ENCODE results near the gene CCDC178. TPM values are rescaled to one million over a fixed set of nuclear protein-coding genes. Genes with fewer than 3 reads are reported as not detected.

The CCDC178 gene
- total and polyA plus RNA-seq, 2 donors (not counting 1 experiment from before 2014, with no cell fraction given): 0.17 TPM; not detected in 1

DNA sequence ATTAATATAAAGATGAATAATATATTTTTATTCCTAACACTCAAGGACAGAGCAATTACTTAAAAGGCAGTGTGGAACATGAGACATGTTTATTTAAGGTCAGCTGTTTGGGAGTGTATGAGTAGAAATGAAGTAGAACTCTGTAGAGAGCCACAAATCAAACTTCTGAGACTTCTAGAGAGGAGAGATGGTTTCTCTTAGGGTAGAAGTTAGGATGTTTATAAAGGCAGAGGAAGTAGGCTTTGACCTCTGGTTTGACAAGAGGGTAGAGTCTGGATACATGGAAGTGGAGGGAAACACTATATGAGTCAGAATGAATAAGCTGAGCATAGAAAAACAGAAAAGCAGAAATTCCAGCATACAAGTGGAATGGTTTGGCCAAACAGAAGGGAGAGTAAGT, 405.6 kb downstream of the CCDC178 start:
- peak; percentile 75 to 92 for DNase-seq (ENCODE audit: low read depth in 2 of 2)
- TF ChIP-seq EZH2 (IDR thresholded peaks at IDR 0.05; ENCODE audit: low read length, missing control alignments): no peak
- TF ChIP-seq, protein P1, sequence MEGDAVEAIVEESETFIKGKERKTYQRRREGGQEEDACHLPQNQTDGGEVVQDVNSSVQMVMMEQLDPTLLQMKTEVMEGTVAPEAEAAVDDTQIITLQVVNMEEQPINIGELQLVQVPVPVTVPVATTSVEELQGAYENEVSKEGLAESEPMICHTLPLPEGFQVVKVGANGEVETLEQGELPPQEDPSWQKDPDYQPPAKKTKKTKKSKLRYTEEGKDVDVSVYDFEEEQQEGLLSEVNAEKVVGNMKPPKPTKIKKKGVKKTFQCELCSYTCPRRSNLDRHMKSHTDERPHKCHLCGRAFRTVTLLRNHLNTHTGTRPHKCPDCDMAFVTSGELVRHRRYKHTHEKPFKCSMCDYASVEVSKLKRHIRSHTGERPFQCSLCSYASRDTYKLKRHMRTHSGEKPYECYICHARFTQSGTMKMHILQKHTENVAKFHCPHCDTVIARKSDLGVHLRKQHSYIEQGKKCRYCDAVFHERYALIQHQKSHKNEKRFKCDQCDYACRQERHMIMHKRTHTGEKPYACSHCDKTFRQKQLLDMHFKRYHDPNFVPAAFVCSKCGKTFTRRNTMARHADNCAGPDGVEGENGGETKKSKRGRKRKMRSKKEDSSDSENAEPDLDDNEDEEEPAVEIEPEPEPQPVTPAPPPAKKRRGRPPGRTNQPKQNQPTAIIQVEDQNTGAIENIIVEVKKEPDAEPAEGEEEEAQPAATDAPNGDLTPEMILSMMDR (conservative IDR thresholded peaks at IDR 0.05 in 1 of 2, IDR thresholded peaks at IDR 0.05 in 1 of 2; ENCODE audit: low read depth in 1 of 2, low read length in 2 of 2): no peak
- no peak overlapping the region for H3K4me2 ChIP-seq (ENCODE audit: extremely low read depth, insufficient read depth, low read length)

DNA sequence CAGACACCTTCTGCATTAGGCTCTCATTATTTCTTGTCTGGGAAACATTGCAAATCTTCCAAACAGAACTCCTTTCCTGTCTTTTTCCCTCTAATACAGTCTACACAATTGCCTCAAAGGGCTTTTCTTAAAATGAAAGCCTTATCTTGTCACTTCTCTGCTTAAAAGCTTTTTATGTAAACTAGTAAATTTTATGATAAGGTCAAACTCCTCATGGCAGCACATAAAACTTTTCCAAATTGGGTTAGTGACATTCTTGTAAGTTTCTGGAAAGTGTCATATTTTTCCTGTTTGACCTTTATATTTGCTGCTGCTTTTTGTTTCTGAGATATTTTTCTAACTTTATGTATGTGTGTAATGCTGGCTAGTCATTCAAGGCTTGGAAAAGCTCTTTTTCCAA, 406.3 kb downstream of the CCDC178 start:
- H3K27ac ChIP-seq (ENCODE audit: insufficient read depth, low read length): no peak overlapping the region
- no peak overlapping the region for H2AFZ ChIP-seq (ENCODE audit: low read length)
- H3K4me3 ChIP-seq (replicated peaks in 1 of 4; ENCODE audit: control extremely low read depth in 1 of 4, insufficient read depth in 1 of 4, low read depth in 3 of 4, low read length in 4 of 4): no peak overlapping the region
- no peaks in the 10 kb centered on the region for H3K4me1 ChIP-seq (ENCODE audit: control insufficient read depth, extremely low read depth, insufficient read depth, low read length)
- no peaks in the 10 kb centered on the region for H3K79me2 ChIP-seq (ENCODE audit: control insufficient read depth, insufficient read depth, low read length)
- no peak overlapping the region for H3K4me2 ChIP-seq (ENCODE audit: extremely low read depth, insufficient read depth, low read length)
- no peak for DNase-seq (ENCODE audit: low read depth in 2 of 2)
- H3K27me3 ChIP-seq (ENCODE audit: control insufficient read depth, insufficient read depth, low read length): no peaks in the 10 kb centered on the region
- TF ChIP-seq, protein P1 (conservative IDR thresholded peaks at IDR 0.05 in 1 of 2, IDR thresholded peaks at IDR 0.05 in 1 of 2; ENCODE audit: low read depth in 1 of 2, low read length in 2 of 2): no peak
- no peak for TF ChIP-seq EZH2 (IDR thresholded peaks at IDR 0.05; ENCODE audit: low read length, missing control alignments)
- H4K20me1 ChIP-seq (ENCODE audit: control insufficient read depth, extremely low read depth, insufficient read depth, low read length): no peaks in the 10 kb centered on the region
- no peaks in the 10 kb centered on the region for H3K36me3 ChIP-seq (ENCODE audit: control insufficient read depth, insufficient read depth, low read length)
- H3K9ac ChIP-seq (ENCODE audit: insufficient read depth, low read length): no peak overlapping the region
- H3K9me3 ChIP-seq (ENCODE audit: control insufficient read depth, insufficient read depth, low read depth, low read length): no peaks in the 10 kb centered on the region

More for the DNA sequence above, 405.6 kb downstream of the CCDC178 start:
- H3K27ac ChIP-seq (ENCODE audit: insufficient read depth, low read length): no peak overlapping the region
- H3K4me1 ChIP-seq (ENCODE audit: control insufficient read depth, extremely low read depth, insufficient read depth, low read length): no peaks in the 10 kb centered on the region
- H3K4me3 ChIP-seq (replicated peaks in 1 of 4; ENCODE audit: control extremely low read depth in 1 of 4, insufficient read depth in 1 of 4, low read depth in 3 of 4, low read length in 4 of 4): no peak overlapping the region
- no peaks in the 10 kb centered on the region for H4K20me1 ChIP-seq (ENCODE audit: control insufficient read depth, extremely low read depth, insufficient read depth, low read length)
- H3K79me2 ChIP-seq (ENCODE audit: control insufficient read depth, insufficient read depth, low read length): no peaks in the 10 kb centered on the region
- H2AFZ ChIP-seq (ENCODE audit: low read length): no peak overlapping the region
- H3K9ac ChIP-seq (ENCODE audit: insufficient read depth, low read length): no peak overlapping the region
- no peaks in the 10 kb centered on the region for H3K9me3 ChIP-seq (ENCODE audit: control insufficient read depth, insufficient read depth, low read depth, low read length)
- no peaks in the 10 kb centered on the region for H3K27me3 ChIP-seq (ENCODE audit: control insufficient read depth, insufficient read depth, low read length)
- H3K36me3 ChIP-seq (ENCODE audit: control insufficient read depth, insufficient read depth, low read length): no peaks in the 10 kb centered on the region

- no peaks in the 10 kb centered on the region for H4K20me1 ChIP-seq (ENCODE audit: control insufficient read depth, extremely low read depth, insufficient read depth, low read length)
Measured at GRCh38 chr18:33022370-33022769, 418.2 kb downstream of the CCDC178 start.

More at GRCh38 chr18:33022370-33022769, 418.2 kb downstream of the CCDC178 start:
- Histone ChIP-seq H2AFZ (ENCODE audit: low read length) (no peak overlapping the region), H3K4me3 (replicated peaks in 1 of 4; ENCODE audit: control extremely low read depth in 1 of 4, insufficient read depth in 1 of 4, low read depth in 3 of 4, low read length in 4 of 4) (no peak overlapping the region), H3K27ac (ENCODE audit: insufficient read depth, low read length) (no peak overlapping the region), H3K36me3 (ENCODE audit: control insufficient read depth, insufficient read depth, low read length) (no peaks in the 10 kb centered on the region), H3K9me3 (ENCODE audit: control insufficient read depth, insufficient read depth, low read depth, low read length) (no peaks in the 10 kb centered on the region), H3K27me3 (ENCODE audit: control insufficient read depth, insufficient read depth, low read length) (no peaks in the 10 kb centered on the region), H3K4me2 (ENCODE audit: extremely low read depth, insufficient read depth, low read length) (no peak overlapping the region), H3K9ac (ENCODE audit: insufficient read depth, low read length) (no peak overlapping the region), H3K4me1 (ENCODE audit: control insufficient read depth, extremely low read depth, insufficient read depth, low read length) (no peaks in the 10 kb centered on the region), H3K79me2 (ENCODE audit: control insufficient read depth, insufficient read depth, low read length) (no peaks in the 10 kb centered on the region)
- no peak for DNase-seq (ENCODE audit: low read depth in 2 of 2)
- TF ChIP-seq, protein P1 (conservative IDR thresholded peaks at IDR 0.05 in 1 of 2, IDR thresholded peaks at IDR 0.05 in 1 of 2; ENCODE audit: low read depth in 1 of 2, low read length in 2 of 2): no peak
- no peak for TF ChIP-seq EZH2 (IDR thresholded peaks at IDR 0.05; ENCODE audit: low read length, missing control alignments)
